AG04450 (cell line): ENCODE results near the gene C4B. TPM values are rescaled to one million over a fixed set of nuclear protein-coding genes. Genes with fewer than 3 reads are reported as not detected.
"Not testable (repeated sequence)": the region's sequence is repeated elsewhere in the genome, so short reads cannot be mapped to it uniquely, and the experiment has no call there.

ENCODE experiments used
- CTCF ChIA-PET: fragments of 300-600, 350-600 bp; formaldehyde crosslinking; extraction: SDS; loops from one replicate; lab custom pipeline; 2022; ENCODE audit warnings: antibody characterized with exemption, inconsistent platforms; lab: Charles Lee
- POLR2A ChIA-PET: fragments of 350-600 bp; formaldehyde crosslinking; extraction: SDS; loops from one replicate; lab custom pipeline; 2021; ENCODE audit warnings: antibody characterized with exemption, inconsistent platforms; lab: Yijun Ruan, JAX
- DNase-seq: peaks from one replicate; pipeline ENCODE4 v3.0.0-alpha.2; 2011; ENCODE audit warnings: low read depth, low spot score
- H3K27ac ChIP-seq: one replicate; pipeline ENCODE4 v1.5.1; 2012; ENCODE audit warnings: low read depth, low read length, control low read depth
- H3K27me3 ChIP-seq: one replicate; pipeline ENCODE4 v1.6.0; 2012; ENCODE audit warnings: low read length; ENCODE audit not compliant: control insufficient read depth, insufficient read depth
- H3K4me3 ChIP-seq: 2 replicates; pipeline ENCODE4 v1.5.1; 2011; ENCODE audit warnings: mild to moderate bottlenecking, low read depth, low read length, control low read depth
- H3K9me3 ChIP-seq: 2 replicates; pipeline ENCODE4 v1.5.1; 2012; ENCODE audit warnings: low read length; ENCODE audit not compliant: control insufficient read depth, insufficient read depth
- polyA plus RNA-seq: library from polyadenylated mRNA; depleted of rRNA; stranded (reverse); fragments of >200 nt; gene quantifications from 2 replicates; pipeline ENCODE4 v1.2.3, GENCODE V29; 2011
- TF ChIP-seq, protein P1 (sequence below): IDR thresholded peaks from 2 replicates; pipeline ENCODE4 v1.5.1; 2011; ENCODE audit warnings: low read depth, low read length, control low read depth, inconsistent platforms

The C4B gene
- polyA plus RNA-seq, 1 experiment = 5.8 TPM

DNA sequence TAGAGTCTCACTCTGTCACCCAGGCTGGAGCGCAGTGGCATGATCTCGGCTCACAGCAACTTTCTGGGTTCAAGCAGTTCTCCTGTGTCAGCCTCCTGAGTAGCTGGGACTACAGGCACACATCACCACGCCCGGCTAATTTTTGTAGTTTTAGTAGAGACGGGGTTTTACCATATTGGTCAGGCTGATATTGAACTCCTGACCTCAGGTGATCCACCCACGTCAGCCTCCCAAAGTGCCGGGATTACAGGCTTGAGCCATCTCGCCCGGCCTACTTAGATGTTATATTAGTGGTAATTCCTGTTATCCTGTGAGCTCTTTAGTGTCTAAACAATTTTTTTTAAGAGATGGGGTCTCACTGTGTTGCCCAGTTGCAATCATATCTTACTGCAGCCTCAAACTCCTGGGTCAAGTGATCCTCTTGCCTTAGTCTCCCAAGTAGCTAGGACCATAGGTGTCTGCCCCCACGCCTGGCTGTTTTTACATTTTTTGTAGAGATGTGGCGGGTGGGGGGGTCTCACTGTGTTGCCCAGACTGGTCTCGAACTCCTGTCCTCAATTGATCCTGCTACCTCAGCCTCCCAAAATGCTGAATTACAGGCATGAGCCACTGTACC lies 36.7 kb upstream of the C4B start:
- no peak overlapping the region for H3K27ac ChIP-seq
- TF ChIP-seq, protein P1, sequence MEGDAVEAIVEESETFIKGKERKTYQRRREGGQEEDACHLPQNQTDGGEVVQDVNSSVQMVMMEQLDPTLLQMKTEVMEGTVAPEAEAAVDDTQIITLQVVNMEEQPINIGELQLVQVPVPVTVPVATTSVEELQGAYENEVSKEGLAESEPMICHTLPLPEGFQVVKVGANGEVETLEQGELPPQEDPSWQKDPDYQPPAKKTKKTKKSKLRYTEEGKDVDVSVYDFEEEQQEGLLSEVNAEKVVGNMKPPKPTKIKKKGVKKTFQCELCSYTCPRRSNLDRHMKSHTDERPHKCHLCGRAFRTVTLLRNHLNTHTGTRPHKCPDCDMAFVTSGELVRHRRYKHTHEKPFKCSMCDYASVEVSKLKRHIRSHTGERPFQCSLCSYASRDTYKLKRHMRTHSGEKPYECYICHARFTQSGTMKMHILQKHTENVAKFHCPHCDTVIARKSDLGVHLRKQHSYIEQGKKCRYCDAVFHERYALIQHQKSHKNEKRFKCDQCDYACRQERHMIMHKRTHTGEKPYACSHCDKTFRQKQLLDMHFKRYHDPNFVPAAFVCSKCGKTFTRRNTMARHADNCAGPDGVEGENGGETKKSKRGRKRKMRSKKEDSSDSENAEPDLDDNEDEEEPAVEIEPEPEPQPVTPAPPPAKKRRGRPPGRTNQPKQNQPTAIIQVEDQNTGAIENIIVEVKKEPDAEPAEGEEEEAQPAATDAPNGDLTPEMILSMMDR = no peak
- no peak for DNase-seq
- ChIA-PET POLR2A (no interaction called here), CTCF (interaction anchor here (0.7 kb wide), 1 partner anchor 88 kb away, joined by 5 read pairs; no protein-coding TSS in a partner anchor)
- H3K9me3 ChIP-seq = no peaks in the 10 kb centered on the region; the same call in 1 of the 2 replicates
- no peaks in the 10 kb centered on the region for H3K27me3 ChIP-seq
- no peak overlapping the region for H3K4me3 ChIP-seq

DNA sequence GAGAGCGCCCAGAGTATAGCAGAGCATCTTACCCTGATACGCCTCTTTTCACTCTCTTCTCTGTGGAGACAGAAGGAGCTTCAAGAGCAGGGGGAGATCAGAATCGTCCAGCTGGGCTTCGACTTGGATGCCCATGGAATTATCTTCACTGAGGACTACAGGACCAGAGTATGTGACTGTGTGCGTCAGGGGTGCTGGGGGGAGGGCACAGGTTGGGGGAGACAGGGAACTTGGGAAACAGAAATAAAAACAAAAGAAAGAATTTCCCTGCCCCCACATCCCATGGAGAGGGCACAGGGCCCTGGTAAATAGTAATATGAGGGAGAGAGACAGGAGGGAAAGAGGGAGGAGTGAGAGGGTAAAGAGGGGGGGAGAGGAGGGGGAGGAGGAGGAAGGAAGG lies 35.8 kb upstream of the C4B start:
- ChIA-PET POLR2A (no interaction called here), CTCF (no interaction called here)
- TF ChIP-seq, protein P1 = no peak
- DNase-seq = no peak
- Histone ChIP-seq H3K27ac (no peak overlapping the region), H3K9me3 (no peaks in the 10 kb centered on the region; the same call in 1 of the 2 replicates), H3K4me3 (no peak overlapping the region), H3K27me3 (no peaks in the 10 kb centered on the region)

DNA sequence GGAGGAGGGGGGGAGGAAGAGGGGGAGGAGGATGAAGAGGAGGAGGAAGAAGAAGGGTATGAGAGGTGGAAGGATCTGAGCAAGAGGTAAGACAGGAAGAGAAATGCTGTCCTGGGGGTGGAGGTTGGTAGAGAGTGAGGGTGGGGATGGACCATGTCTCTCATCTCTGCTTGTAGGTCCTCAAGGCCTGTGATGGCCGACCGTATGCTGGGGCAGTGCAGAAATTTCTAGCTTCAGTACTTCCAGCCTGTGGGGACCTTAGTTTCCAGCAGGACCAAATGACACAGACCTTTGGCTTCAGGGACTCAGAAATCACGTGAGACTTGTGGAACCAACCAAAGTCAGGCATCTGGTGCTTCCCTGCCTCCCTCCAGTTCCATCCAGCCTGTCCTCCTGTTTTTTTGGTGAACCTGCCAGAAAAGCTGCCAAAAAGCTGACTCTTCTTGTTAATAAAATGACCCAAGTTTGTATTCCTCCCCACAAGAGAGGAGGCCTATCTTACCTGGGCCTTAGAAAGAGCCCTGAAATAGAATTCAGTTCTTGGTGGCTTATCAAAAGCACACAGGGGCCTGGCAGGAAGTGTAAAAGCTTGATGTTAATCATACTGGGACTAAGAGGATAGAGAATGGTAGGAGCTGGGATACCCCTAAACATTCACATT lies 35.2 kb upstream of the C4B start:
- Histone ChIP-seq H3K9me3 (no peaks in the 10 kb centered on the region; the same call in 1 of the 2 replicates), H3K4me3 (no peak overlapping the region), H3K27me3 (no peaks in the 10 kb centered on the region), H3K27ac (no peak overlapping the region)
- ChIA-PET POLR2A (no interaction called here), CTCF (interaction anchor here (0.5 to 1.2 kb wide), 2 partner anchors 138 to 268 kb away, joined by 3 to 5 read pairs; no protein-coding TSS in a partner anchor)
- no peak for DNase-seq
- TF ChIP-seq, protein P1 = no peak

DNA sequence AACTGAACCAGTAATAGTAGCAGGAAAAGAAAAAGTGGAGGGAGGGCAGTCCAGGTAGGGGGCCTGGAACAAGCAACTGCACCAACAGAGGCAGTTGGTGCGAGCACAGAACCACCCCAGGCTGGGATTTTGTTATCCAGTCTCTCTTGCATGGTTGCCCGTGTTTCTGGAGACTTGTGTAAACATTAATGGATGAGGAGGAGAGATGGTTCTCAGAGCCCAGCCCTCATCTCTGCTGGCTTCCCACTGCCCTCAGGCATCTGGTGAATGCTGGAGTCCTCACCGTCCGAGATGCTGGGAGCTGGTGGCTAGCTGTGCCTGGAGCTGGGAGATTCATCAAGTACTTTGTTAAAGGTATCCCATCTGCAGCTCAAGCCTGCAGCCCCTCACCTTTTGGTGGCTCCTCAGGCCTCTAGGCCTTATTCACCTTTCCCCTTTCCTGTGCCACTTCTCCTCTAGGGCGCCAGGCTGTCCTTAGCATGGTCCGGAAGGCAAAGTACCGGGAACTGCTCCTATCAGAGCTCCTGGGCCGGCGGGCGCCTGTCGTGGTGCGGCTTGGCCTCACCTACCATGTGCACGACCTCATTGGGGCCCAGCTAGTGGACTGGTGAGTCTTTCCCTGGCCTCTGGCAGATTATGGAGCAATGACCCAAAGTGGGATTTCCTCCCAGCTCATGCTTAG lies 34.3 kb upstream of the C4B start:
- POLR2A ChIA-PET = not testable (repeated sequence)

DNA sequence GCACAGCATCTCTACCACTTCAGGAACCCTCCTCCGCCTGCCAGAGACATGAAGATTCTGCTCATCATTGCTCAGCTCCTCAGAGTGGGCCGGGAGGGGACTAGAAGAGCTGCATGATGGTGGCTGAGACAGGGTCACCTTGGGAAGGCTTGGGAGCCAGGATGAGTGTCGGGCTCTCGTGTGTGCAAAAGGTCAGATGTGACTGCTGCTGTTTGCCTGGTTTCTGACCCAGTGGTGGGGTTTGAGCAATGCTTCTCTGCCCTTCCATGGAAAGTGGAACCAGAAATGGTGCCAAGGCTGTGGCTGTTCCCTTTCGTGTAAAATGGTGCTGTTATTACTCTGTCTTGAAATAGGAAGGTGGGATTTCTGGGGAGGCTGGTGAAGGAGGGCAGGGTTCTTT lies 33.6 kb upstream of the C4B start:
- CTCF ChIA-PET, POLR2A ChIA-PET: not testable (repeated sequence)

More for the DNA sequence above, 34.3 kb upstream of the C4B start:
- not testable (repeated sequence) for H3K4me3 ChIP-seq, DNase-seq, H3K27me3 ChIP-seq, H3K9me3 ChIP-seq, H3K27ac ChIP-seq
- CTCF ChIA-PET = interaction anchor here (0.6 to 1.2 kb wide), 2 partner anchors 137 to 864 kb away, joined by 3 read pairs; partner anchors contain the start of gene PSMB8

DNA sequence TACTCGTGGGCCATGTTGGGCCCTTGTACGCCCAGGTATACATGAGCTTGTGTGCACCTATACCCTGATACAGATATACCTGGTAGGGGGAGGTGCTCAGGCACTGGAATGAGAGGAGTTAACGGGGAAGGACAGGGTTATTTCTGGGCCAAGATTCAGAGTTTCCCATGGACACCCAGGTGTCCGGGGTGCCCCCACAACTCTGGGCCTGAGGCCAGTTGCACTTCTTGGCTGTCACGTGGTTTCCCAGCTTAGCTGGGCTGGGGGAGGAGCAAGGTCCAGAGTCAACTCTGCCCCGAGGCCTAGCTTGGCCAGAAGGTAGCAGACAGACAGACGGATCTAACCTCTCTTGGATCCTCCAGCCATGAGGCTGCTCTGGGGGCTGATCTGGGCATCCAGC lies 32.9 kb upstream of the C4B start, which contains the start of gene C4A:
Gene C4A (plus strand): TSS at position 314 of the 400 bp plus-strand sequence. CDS start 51 bp downstream, at position 365.
- CTCF ChIA-PET, DNase-seq, H3K27me3 ChIP-seq, H3K4me3 ChIP-seq, H3K9me3 ChIP-seq, POLR2A ChIA-PET, H3K27ac ChIP-seq: not testable (repeated sequence)

More for the DNA sequence above, 33.6 kb upstream of the C4B start:
- H3K4me3 ChIP-seq, DNase-seq, H3K9me3 ChIP-seq, H3K27ac ChIP-seq, H3K27me3 ChIP-seq: not testable (repeated sequence)

DNA sequence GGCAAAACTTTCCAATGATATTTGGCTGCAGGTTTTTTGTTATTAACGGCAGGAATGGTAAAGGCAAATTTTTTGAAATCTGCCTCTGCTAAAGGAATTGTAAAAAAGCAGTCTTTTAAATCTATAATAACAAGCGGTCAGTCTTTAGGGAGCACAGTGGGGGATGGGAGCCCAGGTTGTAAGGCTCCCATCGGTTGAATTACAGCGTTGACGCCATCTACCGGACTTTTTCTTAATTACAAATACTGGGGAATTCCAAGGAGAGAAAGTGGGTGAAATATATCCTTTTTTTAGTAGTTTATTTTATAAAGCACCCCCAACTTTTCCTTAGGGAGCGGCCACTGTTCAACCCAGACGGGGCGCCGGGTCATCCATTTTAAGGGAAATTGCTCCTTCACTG lies 25.2 kb upstream of the C4B start:
- H3K4me3 ChIP-seq, H3K9me3 ChIP-seq, H3K27ac ChIP-seq, CTCF ChIA-PET, DNase-seq, H3K27me3 ChIP-seq, POLR2A ChIA-PET: not testable (repeated sequence)

DNA sequence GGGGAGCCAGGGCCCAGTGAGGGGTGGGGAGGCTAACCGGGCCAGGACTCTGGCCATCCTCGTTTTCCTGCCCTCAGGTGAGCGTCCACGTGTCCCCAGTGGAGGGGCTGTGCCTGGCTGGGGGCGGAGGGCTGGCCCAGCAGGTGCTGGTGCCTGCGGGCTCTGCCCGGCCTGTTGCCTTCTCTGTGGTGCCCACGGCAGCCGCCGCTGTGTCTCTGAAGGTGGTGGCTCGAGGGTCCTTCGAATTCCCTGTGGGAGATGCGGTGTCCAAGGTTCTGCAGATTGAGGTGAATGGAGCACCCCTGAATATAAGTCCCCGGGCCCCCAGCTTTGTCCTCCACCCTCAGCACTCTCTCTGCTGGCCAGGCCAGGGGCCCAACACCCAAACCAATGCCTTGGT lies 20.2 kb upstream of the C4B start:
- CTCF ChIA-PET = not testable (repeated sequence)

DNA sequence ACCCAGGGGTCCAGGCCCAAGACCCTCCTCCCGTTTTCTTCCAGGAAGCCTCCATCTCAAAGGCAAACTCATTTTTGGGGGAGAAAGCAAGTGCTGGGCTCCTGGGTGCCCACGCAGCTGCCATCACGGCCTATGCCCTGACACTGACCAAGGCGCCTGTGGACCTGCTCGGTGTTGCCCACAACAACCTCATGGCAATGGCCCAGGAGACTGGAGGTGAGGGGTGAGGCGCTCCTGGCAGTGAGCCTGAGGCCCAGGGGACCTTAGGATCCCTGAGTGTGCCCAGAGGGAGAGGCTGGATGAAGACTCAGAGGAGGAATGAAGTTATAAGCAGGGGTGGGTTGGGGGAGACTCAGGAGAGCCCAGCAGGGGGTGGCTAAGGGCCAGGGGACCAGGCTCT lies 18.2 kb upstream of the C4B start:
- H3K4me3 ChIP-seq, H3K27me3 ChIP-seq, DNase-seq, CTCF ChIA-PET, POLR2A ChIA-PET, H3K9me3 ChIP-seq, H3K27ac ChIP-seq: not testable (repeated sequence)

More for the DNA sequence above, 20.2 kb upstream of the C4B start:
- DNase-seq, H3K27ac ChIP-seq, H3K27me3 ChIP-seq, POLR2A ChIA-PET, H3K9me3 ChIP-seq, H3K4me3 ChIP-seq: not testable (repeated sequence)
